ENCODE data around the gene SLC14A1.
"Not testable (repeated sequence)": the region's sequence is repeated elsewhere in the genome, so short reads cannot be mapped to it uniquely, and the experiment has no call there.

SLC14A1 gene

GRCh38 chr18:45753286-45753685 is 29.3 kb downstream of the SLC14A1 start (continued):
- no peak for TF ChIP-seq PPARA (CRISPR knock-in tag; IDR thresholded peaks at IDR 0.05; ENCODE audit: borderline replicate concordance)
- TF ChIP-seq PATZ1 (CRISPR knock-in tag; IDR thresholded peaks at IDR 0.05; ENCODE audit: borderline replicate concordance): no peak

GRCh38 chr18:45755934-45756333 is 32.0 kb downstream of the SLC14A1 start:
- ATAC-seq: no peak
- TF ChIP-seq CSDC2 (CRISPR knock-in tag; IDR thresholded peaks at IDR 0.05): no peak
- TF ChIP-seq, protein P1, sequence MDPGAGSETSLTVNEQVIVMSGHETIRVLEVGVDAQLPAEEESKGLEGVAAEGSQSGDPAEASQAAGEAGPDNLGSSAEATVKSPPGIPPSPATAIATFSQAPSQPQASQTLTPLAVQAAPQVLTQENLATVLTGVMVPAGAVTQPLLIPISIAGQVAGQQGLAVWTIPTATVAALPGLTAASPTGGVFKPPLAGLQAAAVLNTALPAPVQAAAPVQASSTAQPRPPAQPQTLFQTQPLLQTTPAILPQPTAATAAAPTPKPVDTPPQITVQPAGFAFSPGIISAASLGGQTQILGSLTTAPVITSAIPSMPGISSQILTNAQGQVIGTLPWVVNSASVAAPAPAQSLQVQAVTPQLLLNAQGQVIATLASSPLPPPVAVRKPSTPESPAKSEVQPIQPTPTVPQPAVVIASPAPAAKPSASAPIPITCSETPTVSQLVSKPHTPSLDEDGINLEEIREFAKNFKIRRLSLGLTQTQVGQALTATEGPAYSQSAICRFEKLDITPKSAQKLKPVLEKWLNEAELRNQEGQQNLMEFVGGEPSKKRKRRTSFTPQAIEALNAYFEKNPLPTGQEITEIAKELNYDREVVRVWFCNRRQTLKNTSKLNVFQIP (CRISPR knock-in tag; IDR thresholded peaks at IDR 0.05; ENCODE audit: borderline replicate concordance, low read depth): no peak

- ATAC-seq: no peak
- TF ChIP-seq ZFP30 (CRISPR knock-in tag; IDR thresholded peaks at IDR 0.05): no peak
- TF ChIP-seq RARB (CRISPR knock-in tag; IDR thresholded peaks at IDR 0.05): no peak
- TF ChIP-seq ESRRG (CRISPR knock-in tag; IDR thresholded peaks at IDR 0.05): no peak
- TF ChIP-seq, protein P1 (CRISPR knock-in tag; IDR thresholded peaks at IDR 0.05; ENCODE audit: borderline replicate concordance, low read depth): no peak
- no peak for TF ChIP-seq PPARA (CRISPR knock-in tag; IDR thresholded peaks at IDR 0.05; ENCODE audit: borderline replicate concordance)
- TF ChIP-seq CSDC2 (CRISPR knock-in tag; IDR thresholded peaks at IDR 0.05): no peak
- TF ChIP-seq ZC3H10 (CRISPR knock-in tag; IDR thresholded peaks at IDR 0.05): no peak
- no peak for TF ChIP-seq TOX (CRISPR knock-in tag; IDR thresholded peaks at IDR 0.05; ENCODE audit: borderline replicate concordance)
- no peak for TF ChIP-seq ZNF565 (CRISPR knock-in tag; conservative IDR thresholded peaks at IDR 0.05; ENCODE audit: low read depth)
- TF ChIP-seq PATZ1 (CRISPR knock-in tag; IDR thresholded peaks at IDR 0.05; ENCODE audit: borderline replicate concordance): no peak
- TF ChIP-seq ARNTL (CRISPR knock-in tag; IDR thresholded peaks at IDR 0.05; ENCODE audit: borderline replicate concordance, low read depth): no peak
- no peak for TF ChIP-seq ZNF8 (CRISPR knock-in tag; IDR thresholded peaks at IDR 0.05)
- no peak for TF ChIP-seq TCF4 (CRISPR knock-in tag; IDR thresholded peaks at IDR 0.05; ENCODE audit: borderline replicate concordance)
- TF ChIP-seq, protein P2, sequence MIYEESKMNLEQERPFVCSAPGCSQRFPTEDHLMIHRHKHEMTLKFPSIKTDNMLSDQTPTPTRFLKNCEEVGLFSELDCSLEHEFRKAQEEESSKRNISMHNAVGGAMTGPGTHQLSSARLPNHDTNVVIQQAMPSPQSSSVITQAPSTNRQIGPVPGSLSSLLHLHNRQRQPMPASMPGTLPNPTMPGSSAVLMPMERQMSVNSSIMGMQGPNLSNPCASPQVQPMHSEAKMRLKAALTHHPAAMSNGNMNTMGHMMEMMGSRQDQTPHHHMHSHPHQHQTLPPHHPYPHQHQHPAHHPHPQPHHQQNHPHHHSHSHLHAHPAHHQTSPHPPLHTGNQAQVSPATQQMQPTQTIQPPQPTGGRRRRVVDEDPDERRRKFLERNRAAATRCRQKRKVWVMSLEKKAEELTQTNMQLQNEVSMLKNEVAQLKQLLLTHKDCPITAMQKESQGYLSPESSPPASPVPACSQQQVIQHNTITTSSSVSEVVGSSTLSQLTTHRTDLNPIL (CRISPR knock-in tag; IDR thresholded peaks at IDR 0.05; ENCODE audit: low read depth): no peak
- no peak for TF ChIP-seq SNAI2 (CRISPR knock-in tag; IDR thresholded peaks at IDR 0.05)
- no peak for TF ChIP-seq ISL1 (CRISPR knock-in tag; IDR thresholded peaks at IDR 0.05)
- no peak for TF ChIP-seq ZFP3 (CRISPR knock-in tag; IDR thresholded peaks at IDR 0.05)
- TF ChIP-seq GLIS3 (CRISPR knock-in tag; IDR thresholded peaks at IDR 0.05): no peak
- no peak for TF ChIP-seq BACH2 (CRISPR knock-in tag; IDR thresholded peaks at IDR 0.05; ENCODE audit: borderline replicate concordance)
These were observed 33.0 kb downstream of the SLC14A1 start for GRCh38 chr18:45757005-45757404.

DNA sequence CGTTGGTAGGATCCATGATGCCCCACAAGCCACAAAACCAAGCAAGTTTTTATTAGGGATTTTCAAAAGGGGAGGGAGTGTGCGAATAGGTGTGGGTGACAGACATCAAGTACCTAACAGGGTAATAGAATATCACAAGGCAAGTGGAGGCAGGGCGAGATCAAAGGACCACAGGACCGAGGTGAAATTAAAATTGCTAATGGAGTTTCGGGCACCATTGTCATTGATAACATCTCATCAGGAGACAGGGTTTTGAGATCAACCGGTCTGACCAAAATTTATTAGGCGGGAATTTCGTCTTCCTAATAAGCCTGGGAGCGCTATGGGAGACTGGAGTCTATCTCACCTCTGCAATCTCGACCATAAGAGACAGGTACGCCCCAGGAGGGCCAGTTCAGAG is 33.7 kb downstream of the SLC14A1 start:
- ATAC-seq: not testable (repeated sequence)
